GM12891 (cell line): ENCODE measurements around the gene PIRT. TPM values are rescaled to one million over a fixed set of nuclear protein-coding genes. Genes with fewer than 3 reads are reported as not detected.
A peak's percentile ranks its signal among the peaks of the same experiment; 100 is the strongest.
"Not testable (repeated sequence)": the region's sequence is repeated elsewhere in the genome, so short reads cannot be mapped to it uniquely, and the experiment has no call there.

Source experiments
- DNase-seq: peaks from one replicate; pipeline ENCODE4 v3.0.0; 2011; ENCODE audit warnings: low spot score; ENCODE audit not compliant: insufficient read length
- FAIRE-seq: peaks from 2 replicates; lab custom pipeline; 2011; peaks lifted over from hg19 to GRCh38; lab: Jason Lieb, UNC
- PAX5 ChIP-seq: IDR thresholded peaks from 2 replicates; pipeline ENCODE4 v1.6.1; 2011; ENCODE audit warnings: low read length, moderate library complexity, mild to moderate bottlenecking; ENCODE audit not compliant: insufficient read depth, severe bottlenecking
- POLR2A ChIP-seq: IDR thresholded peaks from 2 replicates; pipeline ENCODE4 v1.6.1; 2011; ENCODE audit warnings: low read depth, low read length, control low read depth
- POLR2AphosphoS5 ChIP-seq: IDR thresholded peaks from 2 replicates; pipeline ENCODE4 v1.6.1; 2011; ENCODE audit warnings: low read depth, low read length, control low read depth
- POU2F2 ChIP-seq: IDR thresholded peaks from 2 replicates; pipeline ENCODE4 v1.6.1; 2011; ENCODE audit warnings: low read depth, mild to moderate bottlenecking, control low read depth, low read length, moderate library complexity
- SPI1 ChIP-seq: IDR thresholded peaks from 2 replicates; pipeline ENCODE4 v1.6.1; 2011; ENCODE audit warnings: low read depth, low read length, control low read depth
- TAF1 ChIP-seq: IDR thresholded peaks from 2 replicates; pipeline ENCODE4 v1.6.1; 2011; ENCODE audit warnings: low read depth, low read length, control low read depth
- polyA plus RNA-seq: library from polyadenylated mRNA; unstranded; fragments of >200 nt; gene quantifications from one replicate; pipeline ENCODE4 v1.2.1, GENCODE V29; 2012; ENCODE audit warnings: low read depth, missing spikeins, inconsistent platforms; ENCODE audit not compliant: missing spikeins

PIRT gene
- not detected for polyA plus RNA-seq

- FAIRE-seq = no peak
- DNase-seq = no peak
- TF ChIP-seq PAX5 = no peak
- no peak for TF ChIP-seq SPI1
- TF ChIP-seq POLR2A = no peak
- TF ChIP-seq POU2F2 = no peak
- no peak for TF ChIP-seq POLR2AphosphoS5
- no peak for TF ChIP-seq TAF1
Observed at GRCh38 chr17:10837921-10838320, at the start of gene PIRT. PIRT (minus strand) TSS chr17:10838087; CDS start chr17:10825645, 12,442 bp downstream.

- DNase-seq = no peak
- TF ChIP-seq TAF1 (no peak), POLR2AphosphoS5 (no peak), POU2F2 (no peak), PAX5 (no peak), SPI1 (no peak), POLR2A (no peak)
- no peak for FAIRE-seq
Observed at GRCh38 chr17:10881959-10882358, 44.1 kb upstream of the PIRT start.

GRCh38 chr17:10879190-10879836 is 41.4 kb upstream of the PIRT start:
- TF ChIP-seq PAX5 (no peak), SPI1 (no peak)
- DNase-seq = no peak
- no peak for FAIRE-seq

GRCh38 chr17:10875984-10876555 is 38.2 kb upstream of the PIRT start:
- DNase-seq = peak; percentile 27
- TF ChIP-seq PAX5 (no peak), POLR2AphosphoS5 (no peak)
- peak; percentile 86 for FAIRE-seq

- no peak for TF ChIP-seq POU2F2
- no peak for TF ChIP-seq POLR2A
- no peak for TF ChIP-seq PAX5
- no peak for TF ChIP-seq SPI1
- TF ChIP-seq POLR2AphosphoS5 = no peak
- DNase-seq (no peak), FAIRE-seq (no peak)
Observed at GRCh38 chr17:10875430-10875851, 37.6 kb upstream of the PIRT start.

- no peak for TF ChIP-seq POLR2AphosphoS5
- no peak for TF ChIP-seq TAF1
- no peak for TF ChIP-seq SPI1
- no peak for TF ChIP-seq PAX5
- TF ChIP-seq POLR2A = no peak
- no peak for TF ChIP-seq POU2F2
- DNase-seq (no peak), FAIRE-seq (no peak)
Observed at GRCh38 chr17:10871914-10872313, 34.0 kb upstream of the PIRT start.

GRCh38 chr17:10870336-10871050 is 32.6 kb upstream of the PIRT start:
- no peak for DNase-seq
- TF ChIP-seq SPI1 (no peak), POLR2AphosphoS5 (no peak), TAF1 (no peak), POLR2A (no peak), POU2F2 (no peak), PAX5 (no peak)
- no peak for FAIRE-seq

- not testable (repeated sequence) for DNase-seq, FAIRE-seq
Observed at GRCh38 chr17:10868744-10869143, 30.9 kb upstream of the PIRT start.

- TF ChIP-seq PAX5 (no peak), POLR2A (no peak), POLR2AphosphoS5 (no peak)
- no peak for DNase-seq
- no peak for FAIRE-seq
Observed at GRCh38 chr17:10859051-10859450, 21.2 kb upstream of the PIRT start.

GRCh38 chr17:10857976-10858375 is 20.1 kb upstream of the PIRT start:
- FAIRE-seq = no peak
- no peak for TF ChIP-seq TAF1
- TF ChIP-seq POLR2A = no peak
- TF ChIP-seq POLR2AphosphoS5 = no peak
- no peak for TF ChIP-seq PAX5
- TF ChIP-seq POU2F2 = no peak
- no peak for TF ChIP-seq SPI1
- no peak for DNase-seq

GRCh38 chr17:10846636-10847035 is 8.7 kb upstream of the PIRT start:
- not testable (repeated sequence) for DNase-seq, FAIRE-seq

GRCh38 chr17:10845388-10845751 is 7.5 kb upstream of the PIRT start:
- DNase-seq (no peak), FAIRE-seq (no peak)
- TF ChIP-seq TAF1 (no peak), POLR2AphosphoS5 (no peak), POU2F2 (no peak), SPI1 (no peak), POLR2A (no peak), PAX5 (no peak)
